PFSK-1 (cell line): Measurements from ENCODE around the gene DAAM1.

Source experiments
- FOXP2 ChIP-seq: optimal IDR thresholded peaks from 2 replicates; pipeline ENCODE3; 2011; ENCODE audit warnings: borderline replicate concordance, control low read depth, inconsistent platforms; ENCODE audit not compliant: insufficient read depth; ENCODE audit errors: extremely low read length, extremely low read depth
- POLR2AphosphoS5 ChIP-seq: IDR thresholded peaks from 2 replicates; pipeline ENCODE4 v1.6.1; 2012; ENCODE audit warnings: low read depth, mild to moderate bottlenecking, control low read depth, low read length, moderate library complexity
- REST ChIP-seq, 2 experiments: IDR thresholded peaks; 2 replicates each; pipeline versions ENCODE4 v1.6.1 to v1.8.0; 2011 to 2012; ENCODE audit warnings: low read depth in 2 of 2, low read length in 2 of 2, control low read depth in 1 of 2, inconsistent platforms in 1 of 2, mild to moderate bottlenecking in 1 of 2, moderate library complexity in 1 of 2; ENCODE audit not compliant: insufficient read depth in 1 of 2
- SIN3A ChIP-seq: IDR thresholded peaks from 2 replicates; pipeline ENCODE4 v1.6.1; 2012; ENCODE audit warnings: mild to moderate bottlenecking, low read length, moderate library complexity, borderline replicate concordance; ENCODE audit not compliant: insufficient read depth
- TAF1 ChIP-seq: IDR thresholded peaks from 2 replicates; pipeline ENCODE4 v1.6.1; 2012; ENCODE audit warnings: low read length, control low read depth, borderline replicate concordance; ENCODE audit not compliant: insufficient read depth

Gene DAAM1

GRCh38 chr14:59305231-59305630 is 116.8 kb downstream of the DAAM1 start:
- TF ChIP-seq FOXP2 (no peak), REST (IDR thresholded peaks at IDR 0.05; ENCODE audit: insufficient read depth in 1 of 2, low read depth in 2 of 2, low read length in 2 of 2) (no peak), POLR2AphosphoS5 (no peak), TAF1 (no peak), SIN3A (no peak)

GRCh38 chr14:59305836-59306555 is 117.5 kb downstream of the DAAM1 start:
- TF ChIP-seq POLR2AphosphoS5 (no peak), SIN3A (no peak), REST (IDR thresholded peaks at IDR 0.05; ENCODE audit: insufficient read depth in 1 of 2, low read depth in 2 of 2, low read length in 2 of 2) (no peak)

- no peak for TF ChIP-seq SIN3A
- TF ChIP-seq TAF1: no peak
- no peak for TF ChIP-seq REST (IDR thresholded peaks at IDR 0.05; ENCODE audit: insufficient read depth in 1 of 2, low read depth in 2 of 2, low read length in 2 of 2)
- no peak for TF ChIP-seq FOXP2
- TF ChIP-seq POLR2AphosphoS5: no peak
These were observed 118.3 kb downstream of the DAAM1 start for GRCh38 chr14:59306775-59307174.

GRCh38 chr14:59308086-59308485 is 119.6 kb downstream of the DAAM1 start:
- no peak for TF ChIP-seq POLR2AphosphoS5
- no peak for TF ChIP-seq REST (IDR thresholded peaks at IDR 0.05; ENCODE audit: insufficient read depth in 1 of 2, low read depth in 2 of 2, low read length in 2 of 2)
- TF ChIP-seq FOXP2: no peak
- no peak for TF ChIP-seq SIN3A
- TF ChIP-seq TAF1: no peak

- TF ChIP-seq SIN3A: no peak
- no peak for TF ChIP-seq POLR2AphosphoS5
- TF ChIP-seq REST (IDR thresholded peaks at IDR 0.05; ENCODE audit: insufficient read depth in 1 of 2, low read depth in 2 of 2, low read length in 2 of 2): no peak
- TF ChIP-seq FOXP2: no peak
- TF ChIP-seq TAF1: no peak
These were observed 120.2 kb downstream of the DAAM1 start for GRCh38 chr14:59308673-59309072.
